Erythroblast (primary cell): ENCODE results near the gene HEXD.

Experiments
- GATA1 ChIP-seq: IDR thresholded peaks from 2 replicates; pipeline ENCODE4 v1.6.1; 2011; ENCODE audit warnings: low read depth, mild to moderate bottlenecking, control low read depth, low read length, moderate library complexity
- POLR2A ChIP-seq: IDR thresholded peaks from 2 replicates; pipeline ENCODE4 v1.6.1; 2011; ENCODE audit warnings: mild to moderate bottlenecking, low read length

- no peak for TF ChIP-seq POLR2A
- no peak for TF ChIP-seq GATA1
These were observed 14.2 kb upstream of the HEXD start for GRCh38 chr17:82403662-82404660.
